Loucy (cell line): ENCODE data around the gene CNNM1.

Experiments
- EZH2phosphoT487 ChIP-seq: fragments of 200-600 bp; IDR thresholded peaks from 2 replicates; pipeline ENCODE4 v1.6.1; 2018; ENCODE audit warnings: antibody characterized with exemption, mild to moderate bottlenecking, moderate library complexity, borderline replicate concordance
- TF ChIP-seq, protein P1 (sequence below): fragments of 200-600 bp; sonication (generic); conservative IDR thresholded peaks from 2 replicates; pipeline ENCODE4 v1.5.1; 2014; ENCODE audit warnings: mild to moderate bottlenecking, antibody characterized with exemption, low read length

DNA sequence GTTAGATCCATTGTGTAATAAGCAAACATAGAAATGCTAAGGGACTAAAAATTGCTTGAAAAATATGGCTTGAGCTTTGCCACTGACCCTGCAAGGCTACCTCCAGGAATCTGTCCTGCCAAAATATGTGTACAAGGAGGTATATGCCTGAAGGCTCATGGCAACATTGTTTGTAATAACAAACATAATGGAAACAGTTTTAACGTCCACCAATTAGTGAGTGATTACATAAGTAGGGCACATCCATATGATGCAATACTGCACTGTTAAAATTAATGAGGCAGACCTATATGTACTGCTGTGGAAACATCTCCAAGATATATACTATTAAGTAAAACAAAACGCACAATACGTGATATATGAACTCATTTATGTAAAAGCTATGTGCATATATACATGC, 114.3 kb downstream of the CNNM1 start:
- TF ChIP-seq, protein P1, sequence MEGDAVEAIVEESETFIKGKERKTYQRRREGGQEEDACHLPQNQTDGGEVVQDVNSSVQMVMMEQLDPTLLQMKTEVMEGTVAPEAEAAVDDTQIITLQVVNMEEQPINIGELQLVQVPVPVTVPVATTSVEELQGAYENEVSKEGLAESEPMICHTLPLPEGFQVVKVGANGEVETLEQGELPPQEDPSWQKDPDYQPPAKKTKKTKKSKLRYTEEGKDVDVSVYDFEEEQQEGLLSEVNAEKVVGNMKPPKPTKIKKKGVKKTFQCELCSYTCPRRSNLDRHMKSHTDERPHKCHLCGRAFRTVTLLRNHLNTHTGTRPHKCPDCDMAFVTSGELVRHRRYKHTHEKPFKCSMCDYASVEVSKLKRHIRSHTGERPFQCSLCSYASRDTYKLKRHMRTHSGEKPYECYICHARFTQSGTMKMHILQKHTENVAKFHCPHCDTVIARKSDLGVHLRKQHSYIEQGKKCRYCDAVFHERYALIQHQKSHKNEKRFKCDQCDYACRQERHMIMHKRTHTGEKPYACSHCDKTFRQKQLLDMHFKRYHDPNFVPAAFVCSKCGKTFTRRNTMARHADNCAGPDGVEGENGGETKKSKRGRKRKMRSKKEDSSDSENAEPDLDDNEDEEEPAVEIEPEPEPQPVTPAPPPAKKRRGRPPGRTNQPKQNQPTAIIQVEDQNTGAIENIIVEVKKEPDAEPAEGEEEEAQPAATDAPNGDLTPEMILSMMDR, result no peak
- TF ChIP-seq EZH2phosphoT487, result no peak
